ENCODE data around the gene TMEM255B.

DNA sequence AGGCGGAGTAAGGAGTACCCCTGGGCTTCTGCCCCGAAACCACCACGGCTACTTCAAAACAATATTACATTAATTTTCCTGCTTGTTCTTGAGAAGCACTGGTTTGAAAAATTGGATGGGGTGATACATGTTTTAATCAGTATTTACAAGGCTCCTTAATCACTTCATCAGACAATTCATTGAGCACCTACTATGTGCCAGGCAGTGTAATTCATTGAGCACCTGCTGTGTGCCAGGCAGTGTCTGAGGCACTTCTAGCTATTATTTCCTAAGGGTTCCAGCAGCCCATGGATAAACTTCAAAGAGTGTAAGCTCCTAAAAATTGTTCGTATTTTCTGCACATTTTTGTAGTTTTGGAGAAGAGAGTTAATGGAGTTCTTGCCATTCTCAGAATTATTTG, 106.4 kb downstream of the TMEM255B start:
- TF ChIP-seq, protein P1, sequence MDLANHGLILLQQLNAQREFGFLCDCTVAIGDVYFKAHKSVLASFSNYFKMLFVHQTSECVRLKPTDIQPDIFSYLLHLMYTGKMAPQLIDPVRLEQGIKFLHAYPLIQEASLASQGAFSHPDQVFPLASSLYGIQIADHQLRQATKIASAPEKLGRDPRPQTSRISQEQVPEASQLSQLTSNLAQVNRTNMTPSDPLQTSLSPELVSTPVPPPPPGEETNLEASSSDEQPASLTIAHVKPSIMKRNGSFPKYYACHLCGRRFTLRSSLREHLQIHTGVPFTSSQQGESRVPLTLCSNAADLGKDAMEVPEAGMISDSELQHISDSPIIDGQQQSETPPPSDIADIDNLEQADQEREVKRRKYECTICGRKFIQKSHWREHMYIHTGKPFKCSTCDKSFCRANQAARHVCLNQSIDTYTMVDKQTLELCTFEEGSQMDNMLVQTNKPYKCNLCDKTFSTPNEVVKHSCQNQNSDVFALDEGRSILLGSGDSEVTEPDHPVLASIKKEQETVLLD (IDR thresholded peaks at IDR 0.05) = no peak
- TF ChIP-seq FOXM1 (IDR thresholded peaks at IDR 0.05; ENCODE audit: low read depth) (no peak), FOXM1 (CRISPR knock-in tag; IDR thresholded peaks at IDR 0.05; ENCODE audit: low read depth) (no peak), KAT7 (CRISPR knock-in tag; IDR thresholded peaks at IDR 0.05; ENCODE audit: borderline replicate concordance) (no peak), EZH2 (IDR thresholded peaks at IDR 0.05; ENCODE audit: borderline replicate concordance, low read depth, low read length) (no peak)
